Chondrocyte (in vitro differentiated cells): ENCODE data around the gene KCNAB1. TPM values are rescaled to one million over a fixed set of nuclear protein-coding genes. Genes with fewer than 3 reads are reported as not detected.
A peak's percentile ranks its signal among the peaks of the same experiment; 100 is the strongest.

Source experiments
- DNase-seq: peaks from one replicate; pipeline ENCODE4 v3.0.0; 2021; ENCODE audit warnings: mixed read lengths, low spot score
- H3K27ac Mint-ChIP-seq: one replicate; pipeline ENCODE4 v1.8.0; 2021; ENCODE audit warnings: mild to moderate bottlenecking, moderate library complexity, mixed read lengths; ENCODE audit not compliant: unreplicated experiment
- H3K27me3 Mint-ChIP-seq: 2 replicates; pipeline ENCODE4 v1.8.0; 2021; ENCODE audit warnings: low read depth, mixed read lengths
- H3K36me3 Mint-ChIP-seq: 2 replicates; pipeline ENCODE4 v1.8.0; 2021; ENCODE audit warnings: low read depth, mixed read lengths
- H3K4me1 Mint-ChIP-seq: 2 replicates; pipeline ENCODE4 v1.8.0; 2021; ENCODE audit warnings: low read depth, mild to moderate bottlenecking, mixed read lengths
- H3K4me3 Mint-ChIP-seq: one replicate; pipeline ENCODE4 v1.8.0; 2021; ENCODE audit warnings: mild to moderate bottlenecking, moderate library complexity, mixed read lengths; ENCODE audit not compliant: unreplicated experiment
- H3K9me3 Mint-ChIP-seq: 2 replicates; pipeline ENCODE4 v1.8.0; 2021; ENCODE audit warnings: low read depth, mixed read lengths
- total RNA-seq: library from RNA; stranded (reverse); gene quantifications from 3 replicates; pipeline ENCODE4 v1.2.1, GENCODE V29; 2021
- TF ChIP-seq, protein P1 (sequence below): fragments of 200-600 bp; sonication (generic); IDR thresholded peaks from 2 replicates; pipeline ENCODE4 v1.5.0; 2021; ENCODE audit warnings: antibody characterized with exemption, mild to moderate bottlenecking, moderate library complexity

KCNAB1 gene
- total RNA-seq, 1 donor from 2014 or later, result 3.4 TPM

GRCh38 chr3:156576051-156576450, 455.7 kb downstream of the KCNAB1 start:
- peaks cover 4% of the 10 kb centered on the region for H3K27me3 Mint-ChIP-seq
- H3K9me3 Mint-ChIP-seq, result no peaks in the 10 kb centered on the region
- H3K4me1 Mint-ChIP-seq, result no peaks in the 10 kb centered on the region
- no peak overlapping the region for H3K4me3 Mint-ChIP-seq
- TF ChIP-seq, protein P1, sequence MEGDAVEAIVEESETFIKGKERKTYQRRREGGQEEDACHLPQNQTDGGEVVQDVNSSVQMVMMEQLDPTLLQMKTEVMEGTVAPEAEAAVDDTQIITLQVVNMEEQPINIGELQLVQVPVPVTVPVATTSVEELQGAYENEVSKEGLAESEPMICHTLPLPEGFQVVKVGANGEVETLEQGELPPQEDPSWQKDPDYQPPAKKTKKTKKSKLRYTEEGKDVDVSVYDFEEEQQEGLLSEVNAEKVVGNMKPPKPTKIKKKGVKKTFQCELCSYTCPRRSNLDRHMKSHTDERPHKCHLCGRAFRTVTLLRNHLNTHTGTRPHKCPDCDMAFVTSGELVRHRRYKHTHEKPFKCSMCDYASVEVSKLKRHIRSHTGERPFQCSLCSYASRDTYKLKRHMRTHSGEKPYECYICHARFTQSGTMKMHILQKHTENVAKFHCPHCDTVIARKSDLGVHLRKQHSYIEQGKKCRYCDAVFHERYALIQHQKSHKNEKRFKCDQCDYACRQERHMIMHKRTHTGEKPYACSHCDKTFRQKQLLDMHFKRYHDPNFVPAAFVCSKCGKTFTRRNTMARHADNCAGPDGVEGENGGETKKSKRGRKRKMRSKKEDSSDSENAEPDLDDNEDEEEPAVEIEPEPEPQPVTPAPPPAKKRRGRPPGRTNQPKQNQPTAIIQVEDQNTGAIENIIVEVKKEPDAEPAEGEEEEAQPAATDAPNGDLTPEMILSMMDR, result no peak
- no peak overlapping the region for H3K27ac Mint-ChIP-seq
- H3K36me3 Mint-ChIP-seq, result no peaks in the 10 kb centered on the region
- DNase-seq, result no peak

GRCh38 chr3:156576651-156577348, 456.4 kb downstream of the KCNAB1 start:
- Mint-ChIP-seq H3K36me3 (no peaks in the 10 kb centered on the region), H3K4me1 (no peaks in the 10 kb centered on the region), H3K9me3 (no peaks in the 10 kb centered on the region), H3K4me3 (no peak overlapping the region), H3K27me3 (peaks cover 4% of the 10 kb centered on the region), H3K27ac (no peak overlapping the region)
- DNase-seq, result no peak
- TF ChIP-seq, protein P1, result peak; percentile 38

DNA sequence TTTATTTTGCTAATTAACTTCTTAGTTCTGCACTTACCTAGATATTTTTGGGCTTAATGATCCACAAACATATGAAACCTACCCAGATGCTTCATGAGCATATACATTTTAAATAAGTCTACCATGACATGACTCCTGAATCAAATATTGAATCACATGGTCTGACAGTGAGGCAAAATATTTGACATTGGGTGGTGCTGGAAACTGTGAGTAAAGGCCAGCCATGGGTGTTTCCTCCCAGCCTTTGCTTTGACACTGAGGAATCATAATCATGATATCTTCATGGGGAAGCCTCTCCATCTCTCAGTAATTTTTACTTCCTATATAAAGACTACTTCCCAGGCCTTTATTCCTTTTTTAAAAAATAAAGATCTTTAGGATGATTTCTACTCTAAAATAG, 457.4 kb downstream of the KCNAB1 start:
- Mint-ChIP-seq H3K9me3 (no peaks in the 10 kb centered on the region), H3K36me3 (no peaks in the 10 kb centered on the region), H3K4me1 (no peaks in the 10 kb centered on the region), H3K4me3 (no peak overlapping the region), H3K27ac (no peak overlapping the region), H3K27me3 (peaks cover 4% of the 10 kb centered on the region)
- TF ChIP-seq, protein P1, result no peak
- DNase-seq, result no peak

DNA sequence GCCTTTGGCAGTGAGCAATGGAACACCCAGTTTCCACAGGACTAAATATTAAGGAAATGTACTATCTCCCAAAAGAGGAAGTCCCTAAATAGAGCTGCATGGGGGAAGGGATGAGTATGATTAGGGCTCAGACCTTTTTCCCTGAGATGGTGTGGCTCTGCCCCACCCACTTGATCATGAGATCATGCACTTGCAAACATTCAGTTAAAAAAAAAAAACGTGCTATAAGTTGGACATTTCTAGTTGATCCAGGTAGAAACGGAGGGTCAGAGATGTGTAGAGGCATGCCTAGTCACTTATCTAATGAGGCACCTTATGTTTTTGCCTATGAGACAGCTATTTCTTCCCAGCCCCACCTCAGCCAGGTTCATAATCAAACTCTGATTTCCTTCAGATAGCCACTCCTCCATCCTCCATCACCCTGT, 459.1 kb downstream of the KCNAB1 start:
- no peak overlapping the region for H3K4me3 Mint-ChIP-seq
- no peaks in the 10 kb centered on the region for H3K36me3 Mint-ChIP-seq
- no peak for DNase-seq
- peaks cover 3% of the 10 kb centered on the region for H3K27me3 Mint-ChIP-seq
- H3K4me1 Mint-ChIP-seq, result no peaks in the 10 kb centered on the region
- H3K27ac Mint-ChIP-seq, result no peak overlapping the region
- no peaks in the 10 kb centered on the region for H3K9me3 Mint-ChIP-seq
- TF ChIP-seq, protein P1, result no peak

DNA sequence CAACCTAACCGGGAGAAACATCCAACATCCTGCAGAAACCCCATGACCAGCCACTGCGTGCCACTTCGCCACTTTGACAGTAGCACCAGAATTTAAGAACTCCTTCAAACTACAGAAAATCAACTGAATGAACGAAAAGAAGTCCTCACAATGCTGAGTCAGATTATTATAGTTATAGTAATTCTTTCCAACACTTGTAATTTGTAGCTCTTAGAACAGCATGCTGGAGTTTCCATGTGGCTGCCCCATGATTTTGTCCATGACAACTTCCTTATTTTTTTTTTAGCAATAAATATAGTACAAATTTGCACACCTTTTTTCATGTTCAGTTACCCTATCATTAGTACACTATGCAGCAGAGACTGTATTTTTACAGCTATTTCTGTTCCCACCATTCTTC, 460.7 kb downstream of the KCNAB1 start:
- H3K27ac Mint-ChIP-seq, result no peak overlapping the region
- H3K36me3 Mint-ChIP-seq, result no peaks in the 10 kb centered on the region
- H3K4me3 Mint-ChIP-seq, result no peak overlapping the region
- H3K9me3 Mint-ChIP-seq, result no peaks in the 10 kb centered on the region
- no peak for DNase-seq
- H3K27me3 Mint-ChIP-seq, result no peaks in the 10 kb centered on the region
- H3K4me1 Mint-ChIP-seq, result no peaks in the 10 kb centered on the region
- TF ChIP-seq, protein P1, result no peak
